Thoracic aorta endothelial cell (primary cell): ENCODE data around the gene FGD1. TPM values are rescaled to one million over a fixed set of nuclear protein-coding genes. Genes with fewer than 3 reads are reported as not detected.

Experiments used
- total RNA-seq: library from RNA; depleted of rRNA; stranded (reverse); fragments of >200 nt; gene quantifications from 2 replicates; pipeline ENCODE4 v1.2.3, GENCODE V29; 2012

Gene FGD1
- 6.9 and 8.3 TPM in 2 replicates for total RNA-seq

GRCh38 chrX:54495814-54496516 lies at the start of gene FGD1:
TSS of gene FGD1 (minus strand) at chrX:54496234. CDS start at chrX:54495432, 802 bp downstream.

GRCh38 chrX:54529552-54530356 lies 33.7 kb upstream of the FGD1 start, which contains the start of gene GNL3L:
TSS of gene GNL3L (plus strand) at chrX:54530219. CDS start at chrX:54532567, 2,348 bp downstream.

GRCh38 chrX:54439960-54440871 lies 55.8 kb downstream of the FGD1 start, which contains the start of gene TSR2:
TSS of gene TSR2 (plus strand) at chrX:54440404. CDS start at chrX:54440422, 18 bp downstream.

Other genes with a start within 250 kb of the FGD1 start
- 1.2 and 1.3 TPM in 2 replicates for gene WNK3, start 138.2 kb downstream of the FGD1 start, total RNA-seq
- gene TSR2, start 55.8 kb downstream of the FGD1 start, total RNA-seq, result 14.3 and 15.8 TPM in 2 replicates
- 67.7 and 74.5 TPM in 2 replicates for gene GNL3L, start 34.0 kb upstream of the FGD1 start, total RNA-seq